Spleen (tissue), 7 donors: ENCODE data around the gene KLHL21.

Source experiments
- CTCF ChIP-seq, 11 experiments: fragments of 200-600 bp in 7 of 11; fragments of 450-650 bp in 4 of 11; sonication (generic) in 4 of 11; IDR thresholded peaks in 8 of 11; conservative IDR thresholded peaks in 3 of 11; 1 replicate in 7 of 11; 2 replicates in 4 of 11; pipeline versions ENCODE4 v1.4.0 to v1.8.0; 2016 to 2021; ENCODE audit warnings: antibody characterized with exemption in 11 of 11, inconsistent platforms in 4 of 11, mild to moderate bottlenecking in 1 of 11
- POLR2A ChIP-seq, 3 donors: fragments of 450-650 bp; IDR thresholded peaks; one replicate each; pipeline ENCODE4 v1.5.1; 2017; ENCODE audit warnings: antibody characterized with exemption in 3 of 3, mild to moderate bottlenecking in 1 of 3
- donor health status: DM: no; HTN: no; CAD: no; lungs with moderate emphysema.
- donor health status: DM: no; HTN: no; CAD: no.
- donor health status: DM: no; HTN: no; CAD: no.

GRCh38 chr1:6600410-6601048, 2.1 kb downstream of the KLHL21 start:
- TF ChIP-seq POLR2A (IDR thresholded peaks at IDR 0.05) (no peak), CTCF (IDR thresholded peaks at IDR 0.05 in 8 of 11, conservative IDR thresholded peaks at IDR 0.05 in 3 of 11) (no peak)
